ENCODE measurements around the gene ATP13A1. TPM values are rescaled to one million over a fixed set of nuclear protein-coding genes. Genes with fewer than 3 reads are reported as not detected.

ATP13A1 gene
- total RNA-seq, 1 experiment from 2014 or later: 73.7 TPM

DNA sequence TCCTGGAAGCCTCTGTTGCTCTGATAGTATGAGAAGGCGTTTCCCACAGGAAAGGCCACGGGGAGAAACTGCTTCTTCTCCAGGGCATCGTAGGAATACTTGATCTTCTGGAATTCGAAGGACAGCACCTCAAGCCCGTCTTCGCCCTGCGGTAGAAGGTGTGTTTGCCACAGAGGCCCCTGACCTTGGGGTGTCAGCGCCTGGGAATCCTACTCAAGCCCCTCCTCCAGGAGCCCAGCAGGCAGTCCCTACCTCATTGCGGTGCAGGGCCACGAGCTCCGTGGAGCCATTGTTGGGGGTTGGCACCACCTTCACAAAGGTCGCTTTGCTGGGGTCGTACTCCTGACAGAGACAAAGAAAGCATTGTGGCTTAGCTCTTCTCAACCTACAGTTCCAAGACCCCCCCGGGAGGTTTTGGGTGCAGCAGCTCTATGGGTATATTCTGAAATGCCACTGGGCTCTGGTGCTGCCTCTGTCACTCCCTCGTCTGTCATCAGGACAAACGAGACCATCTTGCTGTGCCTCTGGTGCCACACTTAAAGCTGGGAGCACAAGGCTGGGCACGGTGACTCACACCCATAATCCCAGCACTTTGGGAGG lies 3.7 kb downstream of the ATP13A1 start:
- Histone ChIP-seq H3K9me2 (ENCODE audit: insufficient read depth) (no peaks in the 10 kb centered on the region), H3K9ac (ENCODE audit: low read length) (no peak overlapping the region), H2AFZ (ENCODE audit: low read depth, low read length, poor library complexity, severe bottlenecking) (no peak overlapping the region), H3K4me2 (ENCODE audit: low read length) (no peak overlapping the region), H3K4me1 (ENCODE audit: control insufficient read depth in 1 of 2, insufficient read depth in 2 of 2, low read length in 2 of 2) (peaks cover 8 to 33% of the 10 kb centered on the region in 2 experiments; a peak in 3 of 4 replicates), H3K27me3 (ENCODE audit: insufficient read depth, low read length) (no peaks in the 10 kb centered on the region), H3K9me3 (ENCODE audit: control insufficient read depth in 1 of 2, insufficient read depth in 1 of 2, low read depth in 1 of 2, low read length in 2 of 2) (no peaks in the 10 kb centered on the region), H3K36me3 (ENCODE audit: control insufficient read depth in 1 of 2, insufficient read depth in 2 of 2, low read length in 2 of 2) (peaks cover 36 to 48% of the 10 kb centered on the region in 2 experiments), H4K20me1 (ENCODE audit: insufficient read depth) (no peaks in the 10 kb centered on the region), H3K27ac (ENCODE audit: low read depth, low read length) (no peak overlapping the region), H3K79me2 (ENCODE audit: insufficient read depth, low read length) (peaks cover 41% of the 10 kb centered on the region), H3K4me3 (replicated peaks in 1 of 2; ENCODE audit: low read depth in 1 of 2, low read length in 2 of 2) (no peak overlapping the region)
- intact Hi-C loops (cut with micrococcal nuclease): no loop called here
- no peak for TF ChIP-seq EZH2phosphoT487 (IDR thresholded peaks at IDR 0.05; ENCODE audit: borderline replicate concordance)
- no peak for TF ChIP-seq EGR1 (IDR thresholded peaks at IDR 0.05; ENCODE audit: low read depth)
- TF ChIP-seq, protein P1, sequence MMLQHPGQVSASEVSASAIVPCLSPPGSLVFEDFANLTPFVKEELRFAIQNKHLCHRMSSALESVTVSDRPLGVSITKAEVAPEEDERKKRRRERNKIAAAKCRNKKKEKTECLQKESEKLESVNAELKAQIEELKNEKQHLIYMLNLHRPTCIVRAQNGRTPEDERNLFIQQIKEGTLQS (IDR thresholded peaks at IDR 0.05): no peak
- no peak for TF ChIP-seq JUND (IDR thresholded peaks at IDR 0.05)
- TF ChIP-seq FOSL1 (IDR thresholded peaks at IDR 0.05; ENCODE audit: low read depth): no peak
- no peak for TF ChIP-seq SIN3A (IDR thresholded peaks at IDR 0.05; ENCODE audit: low read depth)
- no peak for TF ChIP-seq SRF (IDR thresholded peaks at IDR 0.05; ENCODE audit: low read depth)
- ATAC-seq (no peak), DNase-seq (ENCODE audit: low read depth, low spot score) (no peak)
- ChIA-PET POLR2A (no interaction called here), CTCF (no interaction called here), RAD21 (ENCODE audit: low non-redundant PET in 1 of 2, low total read pairs in 2 of 2, uncharacterized antibody in 2 of 2, unreplicated experiment in 2 of 2) (no interaction called here)
- no TSS peak for BruUV-seq (replicated peaks)

DNA sequence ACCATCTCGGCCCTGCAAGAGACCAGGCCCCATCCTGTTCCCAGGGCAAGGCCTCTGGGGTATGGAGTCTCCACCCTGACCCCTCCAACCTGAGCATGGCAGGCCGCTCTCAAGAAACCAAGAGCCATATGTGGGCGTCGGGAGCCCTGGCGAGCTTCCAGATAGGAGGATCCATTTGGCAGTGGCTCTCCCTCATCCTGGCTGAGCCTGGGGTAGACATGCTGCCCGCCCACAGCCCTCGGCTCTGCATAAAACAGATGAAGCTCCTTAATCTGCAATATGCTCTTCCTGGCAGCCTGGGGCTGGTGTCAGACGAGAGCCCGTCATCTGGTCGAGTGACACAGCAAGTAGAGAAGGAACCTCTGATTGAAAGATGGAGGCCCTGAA lies 6.1 kb downstream of the ATP13A1 start:
- TF ChIP-seq ELF1 (IDR thresholded peaks at IDR 0.05; ENCODE audit: borderline replicate concordance, low read depth) (no peak), EGR1 (IDR thresholded peaks at IDR 0.05; ENCODE audit: low read depth) (no peak), ZNF274 (IDR thresholded peaks at IDR 0.05; ENCODE audit: low read depth, low read length) (no peak), YY1 (IDR thresholded peaks at IDR 0.05; ENCODE audit: extremely low read depth, insufficient replicate concordance, low read depth, low read length) (no peak)
- H3K9me3 ChIP-seq (ENCODE audit: control insufficient read depth in 1 of 2, insufficient read depth in 1 of 2, low read depth in 1 of 2, low read length in 2 of 2): no peaks in the 10 kb centered on the region
- DNase-seq (ENCODE audit: low read depth, low spot score) (no peak), ATAC-seq (no peak)
- H3K79me2 ChIP-seq (ENCODE audit: insufficient read depth, low read length): peaks cover 32% of the 10 kb centered on the region
- peaks cover 46 to 68% of the 10 kb centered on the region in 2 experiments for H3K36me3 ChIP-seq (ENCODE audit: control insufficient read depth in 1 of 2, insufficient read depth in 2 of 2, low read length in 2 of 2)
- no peak overlapping the region for H3K27ac ChIP-seq (ENCODE audit: low read depth, low read length)
- H3K27me3 ChIP-seq (ENCODE audit: insufficient read depth, low read length): no peaks in the 10 kb centered on the region
- no peak overlapping the region for H2AFZ ChIP-seq (ENCODE audit: low read depth, low read length, poor library complexity, severe bottlenecking)
- RAD21 ChIA-PET (ENCODE audit: low non-redundant PET in 1 of 2, low total read pairs in 2 of 2, uncharacterized antibody in 2 of 2, unreplicated experiment in 2 of 2): no interaction called here
- BruUV-seq (replicated peaks): no TSS peak
- H3K9ac ChIP-seq (ENCODE audit: low read length): no peak overlapping the region
- H3K4me2 ChIP-seq (ENCODE audit: low read length): no peak overlapping the region
- H3K4me1 ChIP-seq (ENCODE audit: control insufficient read depth in 1 of 2, insufficient read depth in 2 of 2, low read length in 2 of 2): peaks cover 6 to 23% of the 10 kb centered on the region in 2 experiments; a peak in 3 of 4 replicates
- intact Hi-C loops (cut with micrococcal nuclease): no loop called here
- POLR2A ChIA-PET: interaction anchor here (0.7 kb wide), 1 partner anchor 56 kb away, joined by 3 read pairs; no protein-coding TSS in a partner anchor
- no peak overlapping the region for H3K4me3 ChIP-seq (replicated peaks in 1 of 2; ENCODE audit: low read depth in 1 of 2, low read length in 2 of 2)
- H3K9me2 ChIP-seq (ENCODE audit: insufficient read depth): no peaks in the 10 kb centered on the region
- H4K20me1 ChIP-seq (ENCODE audit: insufficient read depth): no peaks in the 10 kb centered on the region
- CTCF ChIA-PET: no interaction called here

Measured in HCT116 (cell line).